Esophagus muscularis mucosa (tissue), 4 donors: ENCODE data around the gene RPS5. TPM values are rescaled to one million over a fixed set of nuclear protein-coding genes. Genes with fewer than 3 reads are reported as not detected.
"Not testable (repeated sequence)": the region's sequence is repeated elsewhere in the genome, so short reads cannot be mapped to it uniquely, and the experiment has no call there.

Experiments used
- DNase-seq: peaks from one replicate; pipeline ENCODE4 v3.0.0-alpha.2; 2017; ENCODE audit errors: extremely low spot score
- H3K27ac ChIP-seq, 4 donors: fragments of 200-600 bp; sonication (generic); replicated peaks in 1 of 4; 1 replicate in 3 of 4; 2 replicates in 1 of 4; pipeline ENCODE4 v1.5.1; 2016 to 2019; ENCODE audit warnings: mild to moderate bottlenecking in 1 of 4
- H3K27me3 ChIP-seq, 4 donors: fragments of 200-600 bp; sonication (generic); one replicate each; pipeline versions ENCODE4 v1.5.1 to v1.6.0; 2016 to 2019
- H3K36me3 ChIP-seq, 4 donors: fragments of 200-600 bp; sonication (generic); one replicate each; pipeline ENCODE4 v1.5.1; 2016 to 2019
- H3K4me1 ChIP-seq, 4 donors: fragments of 200-600 bp; sonication (generic); one replicate each; pipeline ENCODE4 v1.5.1; 2016 to 2019
- H3K4me3 ChIP-seq, 4 donors: fragments of 200-600 bp; sonication (generic); 1 replicate in 2 of 4; 2 replicates in 2 of 4; pipeline ENCODE4 v1.5.1; 2016 to 2019; ENCODE audit warnings: mild to moderate bottlenecking in 4 of 4, moderate library complexity in 1 of 4
- H3K9me3 ChIP-seq, 4 donors: fragments of 200-600 bp; sonication (generic); 1 replicate in 3 of 4; 2 replicates in 1 of 4; pipeline ENCODE4 v1.5.1; 2016 to 2019
- CTCF ChIP-seq, 3 experiments: fragments of 200-600 bp in 2 of 3; fragments of 450-650 bp in 1 of 3; sonication (generic) in 2 of 3; IDR thresholded peaks; one replicate each; pipeline ENCODE4 v1.5.1; 2017 to 2019; ENCODE audit warnings: antibody characterized with exemption in 3 of 3, mild to moderate bottlenecking in 2 of 3, moderate library complexity in 1 of 3
- EP300 ChIP-seq: sonication (generic); formaldehyde crosslinking; IDR thresholded peaks from one replicate; pipeline ENCODE4 v1.6.1; 2017; ENCODE audit warnings: antibody characterized with exemption
- POLR2A ChIP-seq: fragments of 450-650 bp; IDR thresholded peaks from one replicate; pipeline ENCODE4 v1.6.1; 2017; ENCODE audit warnings: antibody characterized with exemption, moderate library complexity, mild to moderate bottlenecking, low read depth
- POLR2AphosphoS5 ChIP-seq, 2 donors: sonication (generic); formaldehyde crosslinking; IDR thresholded peaks; one replicate each; pipeline ENCODE4 v1.6.1; 2017; ENCODE audit warnings: antibody characterized with exemption in 2 of 2
- WGBS: methylation state at CpG from one replicate; pipeline ENCODE4 v1.1.5; 2018; 5-methylcytosine and 5-hydroxymethylcytosine counted together
- intact Hi-C: fragments of 100-400 bp; cut with DNase I; formaldehyde crosslinking; loops from one replicate; pipeline ENCODE4 v1.15.1; 2023
- total RNA-seq, 4 donors: library from RNA; depleted of rRNA; stranded (reverse); fragments of >200 nt; gene quantifications; one replicate each; pipeline versions ENCODE4 v1.1.0 to v1.2.1, GENCODE V29; 2016

Gene RPS5
- total RNA-seq, 4 donors from 2014 or later: 1,137 to 2,200 (median 1,582) TPM

GRCh38 chr19:58346961-58347929, 39.8 kb upstream of the RPS5 start:
- Histone ChIP-seq H3K27ac (peak overlapping the region; percentile 35 to 74 (median 66)), H3K4me3 (peak overlapping the region; percentile 51 to 64 (median 52)), H3K27me3 (peaks cover 0 to 87% (median 32%) of the 10 kb centered on the region in 4 donors), H3K36me3 (peaks cover 0 to 6% (median 0%) of the 10 kb centered on the region in 4 donors), H3K4me1 (peaks cover 9 to 31% (median 20%) of the 10 kb centered on the region in 4 donors), H3K9me3 (no peaks in the 10 kb centered on the region)
- intact Hi-C loops: no loop called here
- 3% methylated on average over 23 of the region's 82 CpGs for WGBS
- no peak for DNase-seq
- TF ChIP-seq POLR2A (no peak), EP300 (no peak), POLR2AphosphoS5 (IDR thresholded peaks at IDR 0.05) (peak; percentile 18 to 60)

- H3K9me3 ChIP-seq, intact Hi-C loops, H3K36me3 ChIP-seq, DNase-seq: not testable (repeated sequence)
- peak overlapping the region; percentile 51 to 64 (median 52) for H3K4me3 ChIP-seq
- 34% methylated on average over 12 of the region's 12 CpGs for WGBS
- peaks cover 0 to 95% (median 36%) of the 10 kb centered on the region in 4 donors for H3K27me3 ChIP-seq
- peaks cover 9 to 31% (median 20%) of the 10 kb centered on the region in 4 donors for H3K4me1 ChIP-seq
- H3K27ac ChIP-seq: peak overlapping the region in 3 of 4 donors; percentile 35 to 74 (median 70)
Measured at GRCh38 chr19:58348080-58348479, 39.0 kb upstream of the RPS5 start.

- H3K36me3 ChIP-seq: peaks cover 0 to 6% (median 0%) of the 10 kb centered on the region in 4 donors
- peaks cover 0 to 100% (median 39%) of the 10 kb centered on the region in 4 donors for H3K27me3 ChIP-seq
- H3K9me3 ChIP-seq: no peaks in the 10 kb centered on the region
- peaks cover 9 to 31% (median 20%) of the 10 kb centered on the region in 4 donors for H3K4me1 ChIP-seq
- no peak for TF ChIP-seq POLR2AphosphoS5 (IDR thresholded peaks at IDR 0.05)
- no peak for TF ChIP-seq EP300
- TF ChIP-seq POLR2A: no peak
- no peak for TF ChIP-seq CTCF (IDR thresholded peaks at IDR 0.05)
- peak overlapping the region in 1 of 4 donors; percentile 27 for H3K4me3 ChIP-seq
- WGBS: 56% methylated on average over 8 of the region's 8 CpGs
- intact Hi-C loops: no loop called here
- DNase-seq: no peak
- H3K27ac ChIP-seq: no peak overlapping the region
Measured at GRCh38 chr19:58349590-58349989, 37.5 kb upstream of the RPS5 start.

GRCh38 chr19:58350001-58350861, 36.8 kb upstream of the RPS5 start:
- Histone ChIP-seq H3K27ac (no peak overlapping the region), H3K9me3 (no peaks in the 10 kb centered on the region), H3K36me3 (peaks cover 0 to 6% (median 0%) of the 10 kb centered on the region in 4 donors), H3K4me1 (peaks cover 9 to 31% (median 20%) of the 10 kb centered on the region in 4 donors), H3K27me3 (peaks cover 0 to 100% (median 44%) of the 10 kb centered on the region in 4 donors), H3K4me3 (peak overlapping the region; percentile 12 to 27 (median 23))
- 43% methylated on average over 22 of the region's 84 CpGs for WGBS
- TF ChIP-seq POLR2A (no peak), POLR2AphosphoS5 (IDR thresholded peaks at IDR 0.05) (no peak), EP300 (no peak), CTCF (IDR thresholded peaks at IDR 0.05) (no peak)
- intact Hi-C loops: no loop called here
- no peak for DNase-seq

- peaks cover 0 to 6% (median 0%) of the 10 kb centered on the region in 4 donors for H3K36me3 ChIP-seq
- 75% methylated on average over 31 of the region's 34 CpGs for WGBS
- no peak for DNase-seq
- intact Hi-C loops: no loop called here
- peak overlapping the region in 2 of 4 donors; percentile 24 to 27 for H3K4me3 ChIP-seq
- peaks cover 12 to 37% (median 23%) of the 10 kb centered on the region in 4 donors for H3K4me1 ChIP-seq
- H3K27ac ChIP-seq: no peak overlapping the region
- peaks cover 0 to 100% (median 50%) of the 10 kb centered on the region in 4 donors for H3K27me3 ChIP-seq
- no peak for TF ChIP-seq POLR2A
- no peak for TF ChIP-seq EP300
- no peak for TF ChIP-seq POLR2AphosphoS5 (IDR thresholded peaks at IDR 0.05)
- TF ChIP-seq CTCF (IDR thresholded peaks at IDR 0.05): no peak
- no peaks in the 10 kb centered on the region for H3K9me3 ChIP-seq
Measured at GRCh38 chr19:58350871-58351557, 36.1 kb upstream of the RPS5 start.
